Mucosa of rectum (tissue), 2 donors: Measurements from ENCODE around the gene ACTR6.

Experiments used
- H3K27ac ChIP-seq, 2 donors: one replicate each; pipeline ENCODE4 v1.7.0; 2013; ENCODE audit warnings: inconsistent platforms in 2 of 2, low read depth in 2 of 2, low read length in 2 of 2
- H3K27me3 ChIP-seq, 2 donors: one replicate each; pipeline ENCODE4 v1.7.0; 2013; ENCODE audit warnings: low read length in 2 of 2; ENCODE audit not compliant: control insufficient read depth in 2 of 2, insufficient read depth in 2 of 2
- H3K36me3 ChIP-seq, 2 donors: one replicate each; pipeline ENCODE4 v1.7.0; 2013; ENCODE audit warnings: low read length in 2 of 2; ENCODE audit not compliant: control insufficient read depth in 2 of 2, insufficient read depth in 2 of 2
- H3K4me1 ChIP-seq, 2 donors: one replicate each; pipeline ENCODE4 v1.7.0; 2013; ENCODE audit warnings: low read length in 2 of 2, mild to moderate bottlenecking in 1 of 2; ENCODE audit not compliant: control insufficient read depth in 2 of 2, insufficient read depth in 2 of 2
- H3K4me3 ChIP-seq, 2 donors: one replicate each; pipeline ENCODE4 v1.7.0; 2013; ENCODE audit warnings: low read length in 2 of 2
- H3K9ac ChIP-seq, 2 donors: one replicate each; pipeline ENCODE4 v1.7.0; 2013; ENCODE audit warnings: low read length in 2 of 2, low read depth in 1 of 2, mild to moderate bottlenecking in 1 of 2
- H3K9me3 ChIP-seq, 2 donors: one replicate each; pipeline ENCODE4 v1.7.0; 2013; ENCODE audit warnings: low read length in 2 of 2; ENCODE audit not compliant: control insufficient read depth in 2 of 2
- donor health status: healthy.
- donor health status: Normal muscosa, but diverticular disease.

Gene ACTR6

DNA sequence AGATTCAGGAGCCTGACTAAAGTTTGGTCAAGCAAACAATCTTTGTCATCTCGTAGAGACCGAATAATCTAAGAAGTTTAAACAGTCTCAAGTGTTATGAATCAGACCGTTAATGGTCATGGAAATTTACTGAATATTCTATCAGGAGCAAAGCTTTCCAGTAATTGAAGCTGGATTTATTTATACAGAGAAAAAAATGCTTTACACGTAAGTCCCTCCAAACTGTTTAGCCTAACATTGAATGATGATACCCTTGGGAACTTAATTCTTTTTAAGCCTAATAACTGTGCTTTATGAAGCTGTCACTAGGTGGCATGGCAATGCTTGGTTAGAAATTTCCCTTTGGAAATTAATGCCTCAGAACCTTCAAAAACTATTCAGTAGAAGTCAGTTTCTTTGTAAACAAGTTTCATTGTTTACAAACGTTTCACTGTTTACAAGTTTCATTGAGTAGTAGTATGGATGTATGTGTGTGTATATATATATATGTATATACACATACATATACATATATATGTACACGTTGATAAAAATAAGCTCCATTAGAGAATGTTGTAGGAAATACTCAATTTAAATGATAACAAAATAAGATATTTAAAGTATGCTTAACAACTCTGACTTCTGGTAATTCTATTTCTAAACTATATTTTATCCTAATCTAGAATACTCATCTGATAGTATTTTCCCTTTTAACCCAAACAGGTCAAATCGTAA, 34.1 kb downstream of the ACTR6 start:
- H3K9ac ChIP-seq: no peak overlapping the region
- H3K27me3 ChIP-seq: no peaks in the 10 kb centered on the region
- H3K4me3 ChIP-seq: no peak overlapping the region
- no peaks in the 10 kb centered on the region for H3K36me3 ChIP-seq
- H3K9me3 ChIP-seq: no peaks in the 10 kb centered on the region
- no peak overlapping the region for H3K27ac ChIP-seq
- H3K4me1 ChIP-seq: peaks cover 5% of the 10 kb centered on the region in 2 donors

DNA sequence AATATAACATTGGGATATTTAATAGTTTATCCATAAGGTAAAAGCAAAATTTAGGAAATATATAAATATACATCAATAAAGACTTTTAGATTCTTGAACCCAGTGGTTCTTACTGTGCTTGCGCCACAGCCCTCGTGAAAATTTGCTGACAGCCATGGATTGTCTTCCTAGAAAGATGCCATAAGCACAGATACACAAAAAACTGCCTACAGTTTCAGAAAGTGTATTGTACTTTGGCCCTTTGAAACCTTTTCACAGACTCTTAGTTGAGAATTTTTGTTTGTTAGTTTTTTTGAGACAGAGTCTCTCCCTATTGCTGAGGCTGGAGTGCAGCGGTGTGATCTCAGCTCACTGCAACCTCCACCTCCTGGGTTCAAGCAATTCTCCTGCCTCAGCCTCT, 38.2 kb downstream of the ACTR6 start:
- Histone ChIP-seq H3K9me3 (no peaks in the 10 kb centered on the region), H3K36me3 (no peaks in the 10 kb centered on the region), H3K27ac (no peak overlapping the region), H3K27me3 (no peaks in the 10 kb centered on the region), H3K4me3 (no peak overlapping the region), H3K4me1 (peaks cover 4 to 5% of the 10 kb centered on the region in 2 donors), H3K9ac (no peak overlapping the region)

DNA sequence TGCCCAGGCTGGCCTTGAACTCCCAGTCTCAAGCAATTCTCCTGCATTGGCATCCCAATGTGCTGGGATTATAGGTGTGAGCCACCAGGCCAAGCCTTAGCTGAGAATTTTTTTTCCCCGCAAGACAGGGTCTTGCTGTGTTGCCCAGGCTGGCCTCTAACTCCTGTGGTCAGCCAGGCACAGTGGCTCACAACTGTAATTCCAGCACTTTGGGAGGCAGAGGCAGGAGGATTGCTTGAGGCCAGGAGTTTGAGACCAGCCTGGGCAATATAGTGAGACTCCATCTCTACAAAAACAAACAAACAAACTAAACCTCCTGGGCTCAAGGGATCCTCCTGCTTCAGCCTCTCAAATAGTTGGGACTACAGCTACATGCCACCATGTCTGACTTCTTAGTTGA, 39.0 kb downstream of the ACTR6 start:
- H3K9ac ChIP-seq: no peak overlapping the region
- no peaks in the 10 kb centered on the region for H3K36me3 ChIP-seq
- no peaks in the 10 kb centered on the region for H3K9me3 ChIP-seq
- no peaks in the 10 kb centered on the region for H3K27me3 ChIP-seq
- H3K4me1 ChIP-seq: peaks cover 0 to 3% of the 10 kb centered on the region in 2 donors
- H3K4me3 ChIP-seq: no peak overlapping the region
- H3K27ac ChIP-seq: no peak overlapping the region

DNA sequence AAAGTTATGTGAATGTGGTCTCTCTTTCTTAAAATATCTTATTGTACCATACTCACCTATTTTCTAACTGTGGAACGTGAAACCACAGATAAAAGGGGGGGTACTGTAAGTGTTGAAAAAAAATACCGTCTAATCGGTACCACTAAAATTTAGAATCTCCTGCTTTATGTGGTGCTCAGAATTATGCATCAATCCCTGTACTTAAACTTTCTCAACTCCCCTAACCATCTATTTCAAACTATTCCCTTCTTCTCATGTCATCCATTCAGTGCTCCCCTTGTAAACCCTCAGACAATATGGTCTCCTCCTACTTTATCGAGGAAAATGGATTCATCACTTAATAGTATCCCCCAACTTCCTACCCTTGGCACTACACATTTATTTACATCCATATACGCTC, 42.5 kb downstream of the ACTR6 start:
- Histone ChIP-seq H3K9ac (no peak overlapping the region), H3K27ac (no peak overlapping the region), H3K9me3 (no peaks in the 10 kb centered on the region), H3K4me3 (no peak overlapping the region), H3K27me3 (no peaks in the 10 kb centered on the region), H3K36me3 (no peaks in the 10 kb centered on the region), H3K4me1 (no peaks in the 10 kb centered on the region)

DNA sequence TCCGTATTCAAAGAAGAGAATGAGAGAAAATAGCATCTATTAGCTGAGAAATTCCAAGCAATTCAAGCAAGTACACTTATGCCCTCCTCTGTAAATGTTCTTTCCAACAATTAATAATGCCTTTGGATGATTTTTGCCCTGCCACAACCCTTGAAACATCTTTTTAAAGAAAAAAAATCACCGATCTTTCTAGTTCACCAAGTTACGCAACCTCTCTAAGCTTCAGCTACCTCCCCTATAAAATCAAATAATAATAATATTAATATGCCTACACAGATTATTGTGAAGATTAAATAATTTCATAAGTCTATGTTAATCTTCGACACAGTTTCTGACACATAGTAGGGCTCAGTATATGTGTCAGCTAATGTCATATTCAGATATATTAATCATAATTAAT, 47.1 kb downstream of the ACTR6 start:
- Histone ChIP-seq H3K9ac (no peak overlapping the region), H3K4me1 (peaks cover 0 to 5% of the 10 kb centered on the region in 2 donors), H3K9me3 (no peaks in the 10 kb centered on the region), H3K36me3 (no peaks in the 10 kb centered on the region), H3K27me3 (no peaks in the 10 kb centered on the region), H3K27ac (no peak overlapping the region), H3K4me3 (no peak overlapping the region)

DNA sequence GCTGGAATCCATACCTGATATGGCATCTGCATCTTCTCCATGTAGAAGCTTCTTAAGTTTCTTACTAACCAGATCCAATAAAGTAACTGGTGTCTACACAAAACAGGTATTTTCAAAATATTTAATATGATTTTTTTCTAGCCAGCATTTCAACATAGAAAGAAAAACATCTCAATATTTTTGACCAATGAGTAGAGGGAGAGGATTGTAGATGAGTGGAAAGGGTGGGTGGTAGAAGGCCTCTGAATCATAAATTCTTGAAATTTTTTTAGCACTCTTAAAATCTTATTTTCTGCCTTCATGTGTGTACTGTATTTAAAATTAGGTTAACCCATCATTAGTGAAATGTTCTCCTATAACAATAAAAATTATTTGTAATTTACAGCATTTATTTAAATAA, 48.3 kb downstream of the ACTR6 start:
- no peaks in the 10 kb centered on the region for H3K27me3 ChIP-seq
- no peaks in the 10 kb centered on the region for H3K36me3 ChIP-seq
- no peaks in the 10 kb centered on the region for H3K9me3 ChIP-seq
- H3K27ac ChIP-seq: no peak overlapping the region
- no peak overlapping the region for H3K4me3 ChIP-seq
- H3K4me1 ChIP-seq: peaks cover 0 to 5% of the 10 kb centered on the region in 2 donors
- H3K9ac ChIP-seq: no peak overlapping the region

DNA sequence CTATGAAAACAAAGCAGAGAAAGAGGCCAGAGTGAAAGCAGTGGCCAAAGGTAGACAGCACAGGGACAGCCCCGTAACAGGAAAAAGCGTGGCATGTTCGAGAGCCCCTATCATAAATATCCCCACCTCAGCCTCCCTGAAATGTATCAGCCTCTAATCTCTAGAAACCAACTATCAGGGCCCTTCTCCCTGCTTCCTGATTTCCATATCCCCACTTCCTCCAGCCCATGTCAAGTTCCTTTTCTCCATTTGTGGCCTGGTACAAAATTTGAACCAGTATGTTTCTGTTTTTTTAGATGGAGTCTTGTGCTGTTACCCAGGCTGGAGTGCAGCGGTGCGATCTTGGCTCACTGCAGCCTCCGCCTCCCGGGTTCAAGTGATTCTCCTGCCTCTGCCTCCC, 49.3 kb downstream of the ACTR6 start:
- H3K27me3 ChIP-seq: no peaks in the 10 kb centered on the region
- peaks cover 0 to 5% of the 10 kb centered on the region in 2 donors for H3K4me1 ChIP-seq
- no peak overlapping the region for H3K4me3 ChIP-seq
- H3K9ac ChIP-seq: no peak overlapping the region
- no peaks in the 10 kb centered on the region for H3K9me3 ChIP-seq
- no peak overlapping the region for H3K27ac ChIP-seq
- no peaks in the 10 kb centered on the region for H3K36me3 ChIP-seq

DNA sequence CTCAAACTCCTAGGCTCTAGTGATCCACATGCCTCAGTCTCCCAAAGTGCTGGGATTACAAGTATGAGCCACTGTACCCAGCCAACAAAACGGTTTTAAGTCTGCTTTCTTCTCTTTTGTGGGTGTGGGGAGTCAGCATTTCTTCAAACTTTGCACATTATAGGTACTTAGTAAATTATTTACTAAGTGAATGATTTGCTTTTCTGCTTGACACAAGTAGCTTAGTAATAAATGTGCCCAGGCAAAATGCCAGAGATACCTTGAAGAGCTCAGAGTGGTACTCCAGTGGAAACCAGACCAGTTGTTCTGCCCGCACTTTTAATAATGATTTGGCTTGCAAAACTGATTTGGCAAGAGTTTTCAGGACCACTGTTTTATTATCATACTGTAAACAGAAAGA, 51.3 kb downstream of the ACTR6 start:
- Histone ChIP-seq H3K9ac (no peak overlapping the region), H3K27me3 (no peaks in the 10 kb centered on the region), H3K9me3 (no peaks in the 10 kb centered on the region), H3K27ac (no peak overlapping the region), H3K4me1 (peaks cover 0 to 9% of the 10 kb centered on the region in 2 donors), H3K4me3 (no peak overlapping the region), H3K36me3 (no peaks in the 10 kb centered on the region)

DNA sequence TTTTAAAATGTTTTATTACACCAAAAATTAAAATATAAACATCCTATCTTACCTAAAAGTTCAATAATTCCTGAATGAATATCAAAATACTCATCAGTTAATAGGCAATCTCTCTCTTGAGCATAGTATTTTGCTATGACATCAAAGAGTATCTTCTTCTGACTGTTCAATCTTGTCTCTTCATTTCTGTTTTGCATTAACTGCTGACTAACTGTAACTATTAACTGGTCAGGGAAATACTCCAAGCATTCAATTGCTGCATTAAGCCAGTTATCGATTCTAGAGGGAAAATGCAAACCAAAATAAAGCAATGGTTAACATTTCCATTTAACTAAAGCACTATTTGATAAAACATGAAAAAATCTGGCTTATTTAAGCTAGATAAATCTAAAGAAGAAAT, 52.8 kb downstream of the ACTR6 start:
- Histone ChIP-seq H3K27ac (no peak overlapping the region), H3K4me3 (no peak overlapping the region), H3K9ac (no peak overlapping the region), H3K27me3 (no peaks in the 10 kb centered on the region), H3K4me1 (peaks cover 0 to 9% of the 10 kb centered on the region in 2 donors), H3K9me3 (no peaks in the 10 kb centered on the region), H3K36me3 (no peaks in the 10 kb centered on the region)

DNA sequence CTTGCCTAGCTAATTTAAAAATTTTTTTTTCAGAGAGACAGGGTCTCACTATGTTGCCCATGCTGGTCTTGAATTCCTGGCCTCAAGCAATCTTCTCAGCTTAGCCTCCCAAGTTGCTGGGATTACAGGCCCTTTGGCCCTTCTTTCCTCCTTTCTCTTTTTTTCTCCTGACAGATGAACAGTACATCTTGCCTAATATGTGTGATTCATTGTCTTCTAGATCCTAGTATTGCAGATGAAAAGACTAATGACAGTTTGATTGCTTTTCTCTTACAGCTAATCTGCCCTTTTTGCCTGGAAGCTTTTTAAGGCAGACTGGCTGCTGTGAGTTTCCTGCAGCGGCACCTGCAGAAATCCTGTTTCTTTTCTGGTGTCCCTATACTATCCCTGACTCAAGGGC, 54.3 kb downstream of the ACTR6 start:
- Histone ChIP-seq H3K9me3 (no peaks in the 10 kb centered on the region), H3K9ac (no peak overlapping the region), H3K27me3 (no peaks in the 10 kb centered on the region), H3K36me3 (no peaks in the 10 kb centered on the region), H3K27ac (no peak overlapping the region), H3K4me3 (no peak overlapping the region), H3K4me1 (peaks cover 0 to 9% of the 10 kb centered on the region in 2 donors)
